ENCODE results near the gene HEPN1.

- TF ChIP-seq, protein P1, sequence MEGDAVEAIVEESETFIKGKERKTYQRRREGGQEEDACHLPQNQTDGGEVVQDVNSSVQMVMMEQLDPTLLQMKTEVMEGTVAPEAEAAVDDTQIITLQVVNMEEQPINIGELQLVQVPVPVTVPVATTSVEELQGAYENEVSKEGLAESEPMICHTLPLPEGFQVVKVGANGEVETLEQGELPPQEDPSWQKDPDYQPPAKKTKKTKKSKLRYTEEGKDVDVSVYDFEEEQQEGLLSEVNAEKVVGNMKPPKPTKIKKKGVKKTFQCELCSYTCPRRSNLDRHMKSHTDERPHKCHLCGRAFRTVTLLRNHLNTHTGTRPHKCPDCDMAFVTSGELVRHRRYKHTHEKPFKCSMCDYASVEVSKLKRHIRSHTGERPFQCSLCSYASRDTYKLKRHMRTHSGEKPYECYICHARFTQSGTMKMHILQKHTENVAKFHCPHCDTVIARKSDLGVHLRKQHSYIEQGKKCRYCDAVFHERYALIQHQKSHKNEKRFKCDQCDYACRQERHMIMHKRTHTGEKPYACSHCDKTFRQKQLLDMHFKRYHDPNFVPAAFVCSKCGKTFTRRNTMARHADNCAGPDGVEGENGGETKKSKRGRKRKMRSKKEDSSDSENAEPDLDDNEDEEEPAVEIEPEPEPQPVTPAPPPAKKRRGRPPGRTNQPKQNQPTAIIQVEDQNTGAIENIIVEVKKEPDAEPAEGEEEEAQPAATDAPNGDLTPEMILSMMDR (IDR thresholded peaks at IDR 0.05), result no peak
- no peak for TF ChIP-seq TP53 (CRISPR knock-in tag; IDR thresholded peaks at IDR 0.05)
- TF ChIP-seq, protein P2, sequence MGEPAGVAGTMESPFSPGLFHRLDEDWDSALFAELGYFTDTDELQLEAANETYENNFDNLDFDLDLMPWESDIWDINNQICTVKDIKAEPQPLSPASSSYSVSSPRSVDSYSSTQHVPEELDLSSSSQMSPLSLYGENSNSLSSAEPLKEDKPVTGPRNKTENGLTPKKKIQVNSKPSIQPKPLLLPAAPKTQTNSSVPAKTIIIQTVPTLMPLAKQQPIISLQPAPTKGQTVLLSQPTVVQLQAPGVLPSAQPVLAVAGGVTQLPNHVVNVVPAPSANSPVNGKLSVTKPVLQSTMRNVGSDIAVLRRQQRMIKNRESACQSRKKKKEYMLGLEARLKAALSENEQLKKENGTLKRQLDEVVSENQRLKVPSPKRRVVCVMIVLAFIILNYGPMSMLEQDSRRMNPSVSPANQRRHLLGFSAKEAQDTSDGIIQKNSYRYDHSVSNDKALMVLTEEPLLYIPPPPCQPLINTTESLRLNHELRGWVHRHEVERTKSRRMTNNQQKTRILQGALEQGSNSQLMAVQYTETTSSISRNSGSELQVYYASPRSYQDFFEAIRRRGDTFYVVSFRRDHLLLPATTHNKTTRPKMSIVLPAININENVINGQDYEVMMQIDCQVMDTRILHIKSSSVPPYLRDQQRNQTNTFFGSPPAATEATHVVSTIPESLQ (CRISPR knock-in tag; IDR thresholded peaks at IDR 0.05), result no peak
- TF ChIP-seq ZNF232 (CRISPR knock-in tag; IDR thresholded peaks at IDR 0.05), result no peak
- TF ChIP-seq, protein P3, sequence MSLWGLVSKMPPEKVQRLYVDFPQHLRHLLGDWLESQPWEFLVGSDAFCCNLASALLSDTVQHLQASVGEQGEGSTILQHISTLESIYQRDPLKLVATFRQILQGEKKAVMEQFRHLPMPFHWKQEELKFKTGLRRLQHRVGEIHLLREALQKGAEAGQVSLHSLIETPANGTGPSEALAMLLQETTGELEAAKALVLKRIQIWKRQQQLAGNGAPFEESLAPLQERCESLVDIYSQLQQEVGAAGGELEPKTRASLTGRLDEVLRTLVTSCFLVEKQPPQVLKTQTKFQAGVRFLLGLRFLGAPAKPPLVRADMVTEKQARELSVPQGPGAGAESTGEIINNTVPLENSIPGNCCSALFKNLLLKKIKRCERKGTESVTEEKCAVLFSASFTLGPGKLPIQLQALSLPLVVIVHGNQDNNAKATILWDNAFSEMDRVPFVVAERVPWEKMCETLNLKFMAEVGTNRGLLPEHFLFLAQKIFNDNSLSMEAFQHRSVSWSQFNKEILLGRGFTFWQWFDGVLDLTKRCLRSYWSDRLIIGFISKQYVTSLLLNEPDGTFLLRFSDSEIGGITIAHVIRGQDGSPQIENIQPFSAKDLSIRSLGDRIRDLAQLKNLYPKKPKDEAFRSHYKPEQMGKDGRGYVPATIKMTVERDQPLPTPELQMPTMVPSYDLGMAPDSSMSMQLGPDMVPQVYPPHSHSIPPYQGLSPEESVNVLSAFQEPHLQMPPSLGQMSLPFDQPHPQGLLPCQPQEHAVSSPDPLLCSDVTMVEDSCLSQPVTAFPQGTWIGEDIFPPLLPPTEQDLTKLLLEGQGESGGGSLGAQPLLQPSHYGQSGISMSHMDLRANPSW (CRISPR knock-in tag; conservative IDR thresholded peaks at IDR 0.05; ENCODE audit: low read depth), result no peak
Measured at GRCh38 chr11:124930799-124931198, 11.7 kb downstream of the HEPN1 start.
